Neural progenitor cell (in vitro differentiated cells): ENCODE data around the gene ACACB. TPM values are rescaled to one million over a fixed set of nuclear protein-coding genes. Genes with fewer than 3 reads are reported as not detected.

ENCODE experiments used
- DNase-seq: peaks from one replicate; pipeline ENCODE4 v3.0.0-alpha.2; 2016; ENCODE audit warnings: low spot score
- H2AFZ ChIP-seq: fragments of 200-600 bp; sonication (generic); replicated peaks from 2 replicates; pipeline ENCODE4 v1.6.1; 2016; ENCODE audit warnings: antibody characterized with exemption
- H3F3A ChIP-seq: fragments of 200-600 bp; sonication (generic); 2 replicates; pipeline ENCODE4 v1.6.1; 2016; ENCODE audit warnings: antibody characterized with exemption, low read depth
- H3K27ac ChIP-seq: fragments of 200-600 bp; sonication (generic); 2 replicates; pipeline ENCODE4 v1.5.1; 2016; ENCODE audit warnings: mild to moderate bottlenecking
- H3K27me3 ChIP-seq: fragments of 200-600 bp; sonication (generic); 2 replicates; pipeline ENCODE4 v1.6.1; 2016; ENCODE audit warnings: mild to moderate bottlenecking, moderate library complexity
- H3K36me3 ChIP-seq: fragments of 200-600 bp; sonication (generic); 2 replicates; pipeline ENCODE4 v1.5.1; 2016
- H3K4me1 ChIP-seq: fragments of 200-600 bp; sonication (generic); 2 replicates; pipeline ENCODE4 v1.6.1; 2016; ENCODE audit warnings: mixed run types
- H3K4me2 ChIP-seq: fragments of 200-600 bp; sonication (generic); 2 replicates; pipeline ENCODE4 v1.6.1; 2016
- H3K4me3 ChIP-seq: fragments of 200-600 bp; sonication (generic); 2 replicates; pipeline ENCODE4 v1.5.1; 2016
- H3K79me2 ChIP-seq: fragments of 200-600 bp; sonication (generic); 2 replicates; pipeline ENCODE4 v1.6.1; 2016; ENCODE audit warnings: low read depth
- H3K9ac ChIP-seq: fragments of 200-600 bp; sonication (generic); 2 replicates; pipeline ENCODE4 v1.6.1; 2016
- H3K9me3 ChIP-seq: fragments of 200-600 bp; sonication (generic); 2 replicates; pipeline ENCODE4 v1.5.1; 2016; ENCODE audit warnings: low read depth
- H4K20me1 ChIP-seq: fragments of 200-600 bp; sonication (generic); 2 replicates; pipeline ENCODE4 v1.6.1; 2016; ENCODE audit warnings: low read depth
- H3K27ac Mint-ChIP-seq: 3 replicates; pipeline ENCODE4 v1.8.0; 2021; ENCODE audit warnings: mixed read lengths
- H3K27me3 Mint-ChIP-seq: 2 replicates; pipeline ENCODE4 v1.8.0; 2022; ENCODE audit warnings: low read depth, mild to moderate bottlenecking, inconsistent platforms, moderate library complexity, mixed read lengths; ENCODE audit not compliant: insufficient read depth
- H3K36me3 Mint-ChIP-seq: 3 replicates; pipeline ENCODE4 v1.8.0; 2021; ENCODE audit warnings: mixed read lengths
- H3K4me1 Mint-ChIP-seq: 3 replicates; pipeline ENCODE4 v1.8.0; 2021; ENCODE audit warnings: mixed read lengths
- H3K4me3 Mint-ChIP-seq: 3 replicates; pipeline ENCODE4 v1.8.0; 2021; ENCODE audit warnings: mild to moderate bottlenecking, moderate library complexity, mixed read lengths
- H3K9me3 Mint-ChIP-seq: 3 replicates; pipeline ENCODE4 v1.8.0; 2020; ENCODE audit warnings: mixed read lengths
- CTCF ChIP-seq: fragments of 200-600 bp; sonication (generic); IDR thresholded peaks from 2 replicates; pipeline ENCODE4 v1.5.1; 2017; ENCODE audit warnings: antibody characterized with exemption, mild to moderate bottlenecking
- EZH2 ChIP-seq: fragments of 200-600 bp; sonication (generic); IDR thresholded peaks from 2 replicates; pipeline ENCODE4 v1.6.1; 2017; ENCODE audit warnings: antibody characterized with exemption, mild to moderate bottlenecking, moderate library complexity
- EZH2phosphoT487 ChIP-seq: fragments of 200-600 bp; sonication (generic); IDR thresholded peaks from 2 replicates; pipeline ENCODE4 v1.6.1; 2017; ENCODE audit warnings: antibody characterized with exemption
- total RNA-seq: library from RNA; depleted of rRNA; stranded (reverse); fragments of >200 nt; gene quantifications from 2 replicates; pipeline ENCODE4 v1.2.3, GENCODE V29; 2015; ENCODE audit warnings: low replicate concordance

Gene ACACB
- 2.4 and 5.0 TPM in 2 replicates for total RNA-seq

- Mint-ChIP-seq H3K4me1 (peaks cover 42% of the 10 kb centered on the region), H3K4me3 (no peak within 1 kb of the TSS), H3K27ac (peak within 1 kb of the TSS; percentile 82), H3K9me3 (no peaks in the 10 kb centered on the region), H3K27me3 (no peaks in the 10 kb centered on the region), H3K36me3 (peaks cover 3% of the 10 kb centered on the region)
- Histone ChIP-seq H3K4me2 (peak within 1 kb of the TSS; percentile 46), H3K36me3 (no peaks in the 10 kb centered on the region), H3K4me1 (peaks cover 21% of the 10 kb centered on the region), H3K9ac (no peak within 1 kb of the TSS), H3F3A (peaks cover 20% of the 10 kb centered on the region), H3K9me3 (no peaks in the 10 kb centered on the region), H4K20me1 (no peaks in the 10 kb centered on the region), H2AFZ (peak within 1 kb of the TSS; percentile 60), H3K79me2 (no peaks in the 10 kb centered on the region), H3K4me3 (no peak within 1 kb of the TSS), H3K27me3 (no peaks in the 10 kb centered on the region), H3K27ac (peak within 1 kb of the TSS; percentile 5)
- TF ChIP-seq EZH2phosphoT487 (no peak), EZH2 (no peak), CTCF (no peak)
- DNase-seq: peak; percentile 25
Observed at GRCh38 chr12:109115758-109116610, at the start of gene ACACB. TSS of gene ACACB (plus strand) at chr12:109116587. CDS start at chr12:109139406, 22,819 bp downstream.

GRCh38 chr12:109069307-109070271, 46.8 kb upstream of the ACACB start:
- no peaks in the 10 kb centered on the region for H3K9me3 Mint-ChIP-seq
- peak overlapping the region; percentile 38 for H3K27ac Mint-ChIP-seq
- peak overlapping the region; percentile 45 for H3K27ac ChIP-seq
- H3K4me1 ChIP-seq: peaks cover 17% of the 10 kb centered on the region
- peak overlapping the region; percentile 28 for H3K4me3 ChIP-seq
- H3K36me3 ChIP-seq: peaks cover 7% of the 10 kb centered on the region
- H3K4me1 Mint-ChIP-seq: peaks cover 20% of the 10 kb centered on the region
- H3K79me2 ChIP-seq: no peaks in the 10 kb centered on the region
- peak overlapping the region; percentile 73 for H3K4me2 ChIP-seq
- DNase-seq: peak; percentile 81
- H3K27me3 ChIP-seq: no peaks in the 10 kb centered on the region
- no peak for TF ChIP-seq EZH2phosphoT487
- TF ChIP-seq CTCF: peak; percentile 22
- H3K4me3 Mint-ChIP-seq: peak overlapping the region; percentile 60
- no peak overlapping the region for H3K9ac ChIP-seq
- peaks cover 27% of the 10 kb centered on the region for H3K36me3 Mint-ChIP-seq
- peak overlapping the region; percentile 51 for H2AFZ ChIP-seq
- peaks cover 12% of the 10 kb centered on the region for H4K20me1 ChIP-seq
- H3K27me3 Mint-ChIP-seq: no peaks in the 10 kb centered on the region
- H3F3A ChIP-seq: peaks cover 24% of the 10 kb centered on the region
- no peaks in the 10 kb centered on the region for H3K9me3 ChIP-seq

- Histone ChIP-seq H3K36me3 (peaks cover 7% of the 10 kb centered on the region), H4K20me1 (peaks cover 7% of the 10 kb centered on the region), H3K9ac (no peak overlapping the region), H3K4me3 (no peak overlapping the region), H3F3A (peaks cover 9% of the 10 kb centered on the region), H3K4me2 (no peak overlapping the region), H3K27ac (no peak overlapping the region), H3K79me2 (no peaks in the 10 kb centered on the region), H2AFZ (no peak overlapping the region), H3K4me1 (peaks cover 11% of the 10 kb centered on the region), H3K9me3 (no peaks in the 10 kb centered on the region), H3K27me3 (no peaks in the 10 kb centered on the region)
- Mint-ChIP-seq H3K4me3 (no peak overlapping the region), H3K27ac (no peak overlapping the region), H3K4me1 (peaks cover 11% of the 10 kb centered on the region), H3K9me3 (peaks cover 2% of the 10 kb centered on the region), H3K36me3 (peaks cover 38% of the 10 kb centered on the region), H3K27me3 (peaks cover 4% of the 10 kb centered on the region)
- DNase-seq: no peak
- TF ChIP-seq EZH2 (no peak), EZH2phosphoT487 (no peak), CTCF (no peak)
Observed at GRCh38 chr12:109074866-109075265, 41.5 kb upstream of the ACACB start.
